Choroid plexus epithelial cell (primary cell): Measurements from ENCODE around the gene SRGAP3.
A peak's percentile ranks its signal among the peaks of the same experiment; 100 is the strongest.

Experiments used
- DNase-seq: peaks from one replicate; pipeline ENCODE4 v3.0.0-alpha.2; 2010; ENCODE audit warnings: low read depth
- H3K4me3 ChIP-seq: 2 replicates; pipeline ENCODE4 v1.5.1; 2011; ENCODE audit warnings: low read depth, mild to moderate bottlenecking, control low read depth, low read length, moderate library complexity
- CTCF ChIP-seq: conservative IDR thresholded peaks from 2 replicates; pipeline ENCODE4 v1.5.1; 2011; ENCODE audit warnings: low read depth, mild to moderate bottlenecking, control low read depth, inconsistent platforms, low read length, moderate library complexity

Gene SRGAP3

GRCh38 chr3:9211155-9211950, 38.1 kb downstream of the SRGAP3 start:
- TF ChIP-seq CTCF = no peak
- H3K4me3 ChIP-seq = no peak overlapping the region
- peak; percentile 51 for DNase-seq

- DNase-seq = no peak
- TF ChIP-seq CTCF = no peak
- H3K4me3 ChIP-seq = no peak overlapping the region
Observed at GRCh38 chr3:9209777-9210176, 39.7 kb downstream of the SRGAP3 start.

- no peak overlapping the region for H3K4me3 ChIP-seq
- no peak for TF ChIP-seq CTCF
- DNase-seq = no peak
Observed at GRCh38 chr3:9208605-9209152, 40.8 kb downstream of the SRGAP3 start.

GRCh38 chr3:9207116-9207763, 42.2 kb downstream of the SRGAP3 start:
- no peak for DNase-seq
- no peak overlapping the region for H3K4me3 ChIP-seq
- no peak for TF ChIP-seq CTCF

DNA sequence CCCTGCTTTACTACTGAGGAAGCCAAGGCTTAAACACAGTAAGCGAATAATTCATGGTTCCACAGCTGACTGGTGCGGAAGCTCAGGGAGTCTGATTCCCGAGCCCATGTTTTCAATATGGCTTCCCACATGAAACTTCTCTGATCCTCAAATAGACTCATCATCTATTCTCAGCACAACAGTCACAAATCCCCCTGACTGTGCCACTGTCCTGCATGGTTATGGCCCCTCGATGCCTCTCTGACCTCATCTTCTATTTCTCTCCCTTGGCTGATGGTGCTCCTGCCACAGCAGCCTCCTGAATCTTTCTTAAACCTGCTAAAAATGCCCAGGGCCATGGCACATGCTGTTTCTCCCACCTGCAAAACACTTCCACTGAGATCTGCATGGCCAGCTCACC, 43.2 kb downstream of the SRGAP3 start:
- no peak overlapping the region for H3K4me3 ChIP-seq
- no peak for TF ChIP-seq CTCF
- DNase-seq = no peak

DNA sequence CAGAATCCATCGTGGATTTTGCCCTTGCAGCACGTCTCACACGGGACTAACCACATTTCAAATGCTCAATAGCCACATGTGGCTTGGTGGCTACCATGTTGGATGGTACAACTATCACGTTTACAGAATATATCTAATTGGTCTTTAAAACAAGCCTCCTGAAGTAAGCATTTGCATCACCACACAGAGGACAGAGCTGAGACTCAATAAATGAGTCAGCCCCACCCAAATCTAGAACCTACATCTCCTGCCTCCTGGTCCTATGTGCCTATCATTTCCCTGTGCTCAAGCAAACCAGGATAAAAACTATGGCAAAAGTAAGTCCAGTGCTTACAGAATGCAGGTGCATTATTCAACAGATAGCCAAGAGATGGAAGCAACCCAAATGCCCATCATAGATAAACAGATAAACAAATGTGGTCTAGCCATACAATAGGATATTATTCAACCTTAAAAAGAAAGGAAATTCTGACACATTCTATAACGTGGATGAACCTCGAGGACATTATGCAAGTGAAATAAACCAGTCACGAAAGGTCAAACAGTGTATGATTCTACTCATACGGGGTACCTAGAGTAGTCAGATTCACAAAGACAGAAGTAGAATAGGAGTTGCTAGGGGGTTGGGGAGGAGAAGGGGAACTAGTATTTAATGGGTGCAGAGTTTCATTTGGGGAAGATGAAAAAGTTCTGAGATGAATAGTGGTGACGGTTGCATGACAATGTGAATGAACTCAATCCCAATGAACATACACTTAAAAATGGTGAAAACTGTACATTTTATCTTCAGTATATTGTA, 43.9 kb downstream of the SRGAP3 start:
- no peak for TF ChIP-seq CTCF
- no peak overlapping the region for H3K4me3 ChIP-seq
- DNase-seq = no peak
